Central memory CD4-positive, alpha-beta T cell (primary cell): ENCODE results near the gene PDGFRB.

Experiments used
- DNase-seq: peaks from one replicate; pipeline ENCODE4 v3.0.0; 2022
- total RNA-seq, 3 experiments: gene quantifications; one replicate each; lab custom pipeline; 2026; lab: John Stamatoyannopoulos, UW

Gene PDGFRB
- total RNA-seq: 0 reads per million in 3 experiments

GRCh38 chr5:150155258-150156026 is at the start of gene PDGFRB:
PDGFRB (minus strand) TSS chr5:150155845; CDS start chr5:150137047, 18,798 bp downstream.
- DNase-seq: no peak

GRCh38 chr5:150204590-150204960 is 48.9 kb upstream of the PDGFRB start:
- no peak for DNase-seq

- DNase-seq: no peak
Observed at GRCh38 chr5:150203832-150204589, 48.4 kb upstream of the PDGFRB start.

GRCh38 chr5:150202501-150202900 is 46.9 kb upstream of the PDGFRB start:
- no peak for DNase-seq

GRCh38 chr5:150197476-150197875 is 41.8 kb upstream of the PDGFRB start:
- no peak for DNase-seq

DNA sequence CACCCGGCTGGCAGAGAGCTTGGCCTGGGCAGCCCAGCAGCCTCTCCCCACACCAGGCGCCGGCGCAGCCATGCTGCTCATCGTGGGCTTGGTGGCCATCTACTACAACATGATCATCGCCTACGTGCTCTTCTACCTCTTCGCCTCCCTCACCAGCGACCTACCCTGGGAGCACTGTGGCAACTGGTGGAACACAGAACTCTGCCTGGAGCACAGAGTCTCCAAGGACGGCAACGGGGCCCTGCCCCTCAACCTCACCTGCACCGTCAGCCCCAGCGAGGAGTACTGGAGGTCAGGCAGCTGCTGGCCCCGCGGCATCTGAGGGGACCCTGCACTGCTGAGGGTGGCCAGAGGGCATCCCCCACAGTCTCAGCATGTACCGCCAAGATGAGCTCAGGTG is 41.3 kb upstream of the PDGFRB start:
- DNase-seq: no peak

DNA sequence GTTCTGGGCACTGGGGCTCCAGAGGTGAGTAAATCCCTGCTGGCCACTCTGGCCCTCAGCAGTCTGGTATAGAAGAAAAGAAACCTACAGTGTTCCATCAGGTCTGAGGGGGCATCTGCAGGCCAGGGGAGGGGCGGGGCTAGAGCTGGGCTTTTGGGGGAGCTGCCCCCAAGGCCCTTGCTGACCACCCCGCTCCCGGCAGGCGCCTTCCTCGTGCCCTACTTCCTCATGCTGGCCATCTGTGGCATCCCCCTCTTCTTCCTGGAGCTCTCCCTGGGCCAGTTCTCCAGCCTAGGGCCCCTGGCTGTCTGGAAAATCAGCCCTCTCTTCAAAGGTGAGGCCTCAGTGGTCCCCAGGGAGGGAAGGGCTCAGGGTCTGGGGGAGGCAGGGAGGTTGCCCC is 40.9 kb upstream of the PDGFRB start:
- DNase-seq: no peak

GRCh38 chr5:150195736-150196485 is 40.3 kb upstream of the PDGFRB start:
- DNase-seq: no peak

DNA sequence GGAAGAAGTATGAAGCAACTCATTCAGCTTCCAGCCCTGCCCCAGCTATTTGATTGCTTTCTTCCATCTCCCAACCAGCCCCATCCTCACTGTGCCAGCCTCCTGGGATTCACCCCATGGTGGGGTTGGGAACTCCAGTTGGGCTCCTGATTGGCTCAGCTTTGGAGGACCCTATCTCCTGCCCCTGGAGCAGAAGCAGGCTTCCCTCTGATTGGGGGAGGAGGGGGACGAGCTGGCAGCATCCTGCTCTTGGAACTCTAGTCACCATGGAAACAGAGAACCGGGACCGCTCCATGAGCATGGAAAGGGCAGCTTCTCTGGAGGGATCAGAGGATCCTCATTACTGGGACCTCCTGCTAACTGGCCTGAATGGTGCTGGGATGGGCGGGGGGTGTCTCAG is 36.8 kb upstream of the PDGFRB start:
- DNase-seq: no peak

DNA sequence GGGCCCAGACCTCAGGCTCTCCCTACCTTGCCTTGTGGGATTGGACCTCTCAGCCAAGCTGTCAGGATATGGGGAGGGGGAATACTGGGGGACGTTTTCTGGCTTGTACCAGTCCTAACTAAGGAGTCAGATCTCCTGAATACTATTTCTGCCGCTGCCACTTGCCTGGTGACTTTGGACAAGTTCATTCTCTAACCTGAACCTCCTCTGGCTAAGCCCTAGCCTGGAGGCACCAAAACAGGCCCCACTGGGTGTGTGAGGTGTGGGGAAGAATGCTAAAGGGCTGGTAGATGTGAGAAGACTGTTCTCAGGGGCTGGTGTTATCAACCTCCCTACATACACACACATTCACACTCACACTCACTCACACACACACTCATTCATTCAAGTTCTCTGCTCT is 35.3 kb upstream of the PDGFRB start:
- no peak for DNase-seq

DNA sequence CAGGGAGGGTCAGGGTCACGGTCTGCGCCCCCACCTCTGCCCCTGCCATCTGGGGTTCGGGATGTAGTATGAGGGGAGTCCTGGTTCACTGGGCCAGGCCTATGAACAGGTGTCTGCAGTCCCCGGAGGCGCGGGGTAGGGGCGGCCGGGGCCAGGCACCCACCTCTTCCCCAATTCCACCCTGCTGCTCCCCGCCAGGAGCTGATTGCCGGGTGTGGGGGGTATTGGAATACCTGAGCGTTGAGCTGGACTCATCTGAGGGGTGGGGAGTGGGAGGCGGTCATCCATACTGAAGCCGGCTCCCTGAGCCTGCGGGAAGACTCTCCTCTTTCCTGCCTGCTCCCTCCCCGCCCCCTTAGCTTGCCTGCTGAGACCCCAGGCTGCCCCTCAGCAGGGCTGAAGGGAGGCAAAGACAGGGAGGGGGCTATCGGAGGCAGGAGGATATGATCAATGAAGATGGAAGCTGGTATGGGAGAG is 34.9 kb upstream of the PDGFRB start:
- DNase-seq: no peak

DNA sequence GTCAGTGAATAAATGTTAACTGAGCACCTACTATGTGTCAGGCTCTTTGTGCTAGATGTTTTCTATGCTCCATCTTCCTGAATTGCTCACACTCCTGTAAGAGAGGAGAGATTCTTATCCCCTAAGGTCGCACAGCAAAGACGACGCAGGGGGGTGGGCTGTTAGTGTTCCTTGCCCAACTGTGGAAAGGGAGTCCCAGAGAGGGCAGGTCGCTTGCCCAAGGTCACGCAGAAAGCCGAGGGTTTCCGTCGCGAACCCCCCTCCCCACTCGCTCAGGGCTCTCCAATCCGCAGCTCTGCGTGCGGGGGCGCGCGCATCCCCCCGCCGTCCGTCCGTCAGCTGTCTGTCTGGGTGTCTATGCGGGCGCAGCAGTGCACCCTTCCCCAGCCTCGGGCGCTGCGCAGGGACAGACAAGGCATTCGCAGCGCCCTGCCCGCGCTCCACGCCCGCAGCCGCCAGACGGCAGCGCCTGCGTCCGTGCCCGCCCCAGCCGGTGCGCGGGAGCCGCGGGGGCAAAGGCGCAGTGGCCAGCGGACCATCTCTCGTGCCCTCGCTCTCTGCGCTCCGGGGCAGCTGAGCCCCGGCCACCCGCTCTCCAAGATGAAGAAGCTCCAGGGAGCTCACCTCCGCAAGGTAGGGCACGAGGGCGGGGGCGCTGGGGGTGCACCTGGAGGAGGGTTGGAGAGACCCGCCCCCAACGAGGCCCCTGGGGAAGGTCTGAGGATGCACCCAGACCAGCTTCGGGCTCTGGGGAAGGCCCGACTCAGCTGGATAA is 34.3 kb upstream of the PDGFRB start, which contains the start of gene SLC6A7:
TSS of gene SLC6A7 (plus strand) at position 335 of the 775 bp plus-strand sequence. CDS start at position 601, 266 bp downstream.
- no peak for DNase-seq

DNA sequence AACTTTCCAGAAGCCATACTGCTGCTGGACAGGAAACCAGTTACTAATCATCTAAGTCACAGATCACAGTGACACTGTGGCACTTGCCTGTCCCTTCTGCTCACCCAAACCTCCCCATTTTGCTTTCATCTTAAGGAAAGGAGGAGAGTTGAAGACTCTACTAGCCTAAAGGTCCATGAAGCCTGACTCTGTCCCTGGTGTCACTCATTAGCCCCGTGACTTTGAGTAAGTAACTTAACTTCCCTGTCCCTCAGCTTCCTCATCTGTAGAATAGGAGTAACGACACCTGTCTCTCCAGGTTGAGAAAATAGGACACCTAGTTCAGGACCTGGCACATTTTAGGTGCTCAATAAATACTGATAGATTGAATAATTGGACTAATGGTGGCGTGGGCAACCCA is 33.7 kb upstream of the PDGFRB start:
- no peak for DNase-seq

DNA sequence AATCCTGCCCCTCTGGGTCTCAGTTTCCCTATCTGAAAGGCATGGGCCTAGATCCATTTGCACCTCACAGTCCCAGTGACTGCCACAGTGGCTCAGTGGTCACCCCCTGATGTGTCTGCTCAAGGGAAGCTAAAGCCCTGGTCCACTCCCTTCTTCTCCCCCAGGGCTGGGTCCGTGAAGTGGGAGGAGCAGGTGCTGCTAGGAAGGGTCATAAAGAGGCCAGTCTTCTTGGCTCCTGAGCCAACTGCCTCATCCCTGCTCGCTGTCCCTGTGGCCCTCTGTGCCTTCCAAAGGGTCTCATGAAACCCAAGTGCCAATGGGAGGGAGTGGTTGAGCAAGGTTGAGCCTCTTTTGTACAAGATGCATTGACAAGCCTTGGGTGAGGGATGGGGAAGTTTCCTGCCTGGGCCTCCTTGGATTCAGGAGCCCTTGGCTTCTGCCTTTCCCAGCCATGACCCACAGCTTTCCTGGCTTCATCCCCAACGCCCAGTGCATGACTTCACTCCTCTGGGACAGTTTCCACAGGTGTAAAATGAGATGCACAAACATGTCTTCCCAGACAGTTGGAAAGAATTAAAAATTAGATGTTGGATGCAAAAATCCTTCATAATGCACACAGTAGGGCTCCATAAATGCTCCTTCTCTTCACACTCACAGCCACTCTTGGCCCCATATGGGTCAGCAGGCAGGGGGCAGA is 32.6 kb upstream of the PDGFRB start:
- no peak for DNase-seq

- no peak for DNase-seq
Observed at GRCh38 chr5:150186897-150187296, 31.3 kb upstream of the PDGFRB start.

- no peak for DNase-seq
Observed at GRCh38 chr5:150186137-150186536, 30.5 kb upstream of the PDGFRB start.

GRCh38 chr5:150184990-150185912 is 29.6 kb upstream of the PDGFRB start:
- no peak for DNase-seq

DNA sequence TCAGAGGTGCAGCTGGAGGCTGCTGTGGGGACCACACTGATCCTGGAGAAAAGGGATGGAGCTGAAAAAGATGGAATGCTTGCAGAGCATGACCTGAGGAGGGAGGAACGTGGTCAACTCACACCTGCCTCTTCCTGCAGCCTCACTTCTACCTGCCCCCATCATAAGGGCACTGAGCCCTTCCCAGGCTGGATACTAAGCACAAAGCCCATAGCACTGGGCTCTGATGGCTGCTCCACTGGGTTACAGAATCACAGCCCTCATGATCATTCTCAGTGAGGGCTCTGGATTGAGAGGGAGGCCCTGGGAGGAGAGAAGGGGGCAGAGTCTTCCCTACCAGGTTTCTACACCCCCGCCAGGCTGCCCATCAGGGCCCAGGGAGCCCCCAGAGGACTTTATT is 28.4 kb upstream of the PDGFRB start:
- DNase-seq: no peak

DNA sequence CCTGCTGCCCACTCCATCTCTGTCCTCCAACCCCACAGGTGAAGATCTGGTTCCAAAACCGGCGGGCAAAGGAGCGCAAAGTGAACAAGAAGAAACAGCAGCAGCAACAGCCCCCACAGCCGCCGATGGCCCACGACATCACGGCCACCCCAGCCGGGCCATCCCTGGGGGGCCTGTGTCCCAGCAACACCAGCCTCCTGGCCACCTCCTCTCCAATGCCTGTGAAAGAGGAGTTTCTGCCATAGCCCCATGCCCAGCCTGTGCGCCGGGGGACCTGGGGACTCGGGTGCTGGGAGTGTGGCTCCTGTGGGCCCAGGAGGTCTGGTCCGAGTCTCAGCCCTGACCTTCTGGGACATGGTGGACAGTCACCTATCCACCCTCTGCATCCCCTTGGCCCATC is 27.8 kb upstream of the PDGFRB start:
- no peak for DNase-seq

GRCh38 chr5:150182774-150183173 is 27.1 kb upstream of the PDGFRB start:
- DNase-seq: no peak
